ENCODE results near the gene TTC36. TPM values are rescaled to one million over a fixed set of nuclear protein-coding genes. Genes with fewer than 3 reads are reported as not detected.

The TTC36 gene
- total RNA-seq, 1 experiment from 2014 or later, result 1.6 TPM

DNA sequence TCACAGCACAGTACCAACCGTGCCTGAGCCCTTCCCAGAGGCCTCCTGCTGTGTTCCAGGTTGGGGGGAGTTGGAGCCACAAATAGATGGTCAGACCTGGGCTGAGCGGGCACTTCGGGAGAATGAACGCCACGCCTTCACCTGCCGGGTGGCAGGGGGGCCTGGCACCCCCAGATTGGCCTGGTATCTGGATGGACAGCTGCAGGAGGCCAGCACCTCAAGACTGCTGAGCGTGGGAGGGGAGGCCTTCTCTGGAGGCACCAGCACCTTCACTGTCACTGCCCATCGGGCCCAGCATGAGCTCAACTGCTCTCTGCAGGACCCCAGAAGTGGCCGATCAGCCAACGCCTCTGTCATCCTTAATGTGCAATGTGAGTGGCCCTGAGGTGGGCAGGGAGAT is 4.8 kb downstream of the TTC36 start:
- peaks cover 10% of the 10 kb centered on the region for H3K23me2 ChIP-seq (ENCODE audit: insufficient read length, low read depth, low read length, poor library complexity, severe bottlenecking)
- H2BK15ac ChIP-seq (ENCODE audit: low read depth, low read length), result no peak overlapping the region
- Mint-ChIP-seq H3K27me3 (ENCODE audit: low read depth) (peaks cover 5% of the 10 kb centered on the region; the same call in 1 of the 2 replicates), H3K36me3 (ENCODE audit: insufficient read depth in 1 of 3, low read depth in 3 of 3) (peaks cover 0 to 7% (median 5%) of the 10 kb centered on the region in 3 experiments; a peak in 3 of 7 replicates), H3K4me3 (peak overlapping the region; percentile 86 to 97), H3K27ac (no peak overlapping the region), H3K4me1 (peaks cover 33 to 34% of the 10 kb centered on the region in 2 experiments), H3K9me3 (no peaks in the 10 kb centered on the region)
- H4K20me1 ChIP-seq (ENCODE audit: control insufficient read depth, insufficient read depth, insufficient read length), result no peaks in the 10 kb centered on the region
- no peak overlapping the region for H2BK20ac ChIP-seq (ENCODE audit: low read depth, low read length, poor library complexity, severe bottlenecking)
- no peak overlapping the region for H3K56ac ChIP-seq (ENCODE audit: insufficient read length, low read depth, low read length)
- peak overlapping the region; percentile 93 for H3K4me2 ChIP-seq (ENCODE audit: insufficient read depth, insufficient read length, low read length)
- no peak overlapping the region for H3K4ac ChIP-seq (ENCODE audit: low read depth, low read length)
- no peak overlapping the region for H2AFZ ChIP-seq (ENCODE audit: low read length)
- H4K5ac ChIP-seq (ENCODE audit: insufficient read length, low read depth, low read length), result no peak overlapping the region
- no peak overlapping the region for H3T11ph ChIP-seq (ENCODE audit: low read length)
- DNase-seq, result no peak
- no peak overlapping the region for H3K23ac ChIP-seq (ENCODE audit: insufficient read length, low read depth, low read length)
- WGBS (ENCODE audit: extremely low coverage, insufficient read length, low lambda C conversion rate), result no CpG with 5 or more reads among the region's 10 CpGs
- no peaks in the 10 kb centered on the region; the same call in 1 of the 2 replicates for H3K4me1 ChIP-seq (ENCODE audit: insufficient read depth, low read length)
- TF ChIP-seq, protein P1, sequence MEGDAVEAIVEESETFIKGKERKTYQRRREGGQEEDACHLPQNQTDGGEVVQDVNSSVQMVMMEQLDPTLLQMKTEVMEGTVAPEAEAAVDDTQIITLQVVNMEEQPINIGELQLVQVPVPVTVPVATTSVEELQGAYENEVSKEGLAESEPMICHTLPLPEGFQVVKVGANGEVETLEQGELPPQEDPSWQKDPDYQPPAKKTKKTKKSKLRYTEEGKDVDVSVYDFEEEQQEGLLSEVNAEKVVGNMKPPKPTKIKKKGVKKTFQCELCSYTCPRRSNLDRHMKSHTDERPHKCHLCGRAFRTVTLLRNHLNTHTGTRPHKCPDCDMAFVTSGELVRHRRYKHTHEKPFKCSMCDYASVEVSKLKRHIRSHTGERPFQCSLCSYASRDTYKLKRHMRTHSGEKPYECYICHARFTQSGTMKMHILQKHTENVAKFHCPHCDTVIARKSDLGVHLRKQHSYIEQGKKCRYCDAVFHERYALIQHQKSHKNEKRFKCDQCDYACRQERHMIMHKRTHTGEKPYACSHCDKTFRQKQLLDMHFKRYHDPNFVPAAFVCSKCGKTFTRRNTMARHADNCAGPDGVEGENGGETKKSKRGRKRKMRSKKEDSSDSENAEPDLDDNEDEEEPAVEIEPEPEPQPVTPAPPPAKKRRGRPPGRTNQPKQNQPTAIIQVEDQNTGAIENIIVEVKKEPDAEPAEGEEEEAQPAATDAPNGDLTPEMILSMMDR (conservative IDR thresholded peaks at IDR 0.05), result no peak
- no peak overlapping the region for H2AK5ac ChIP-seq (ENCODE audit: insufficient read length, low read length)
- H2BK120ac ChIP-seq (ENCODE audit: low read depth, low read length, poor library complexity, severe bottlenecking), result no peak overlapping the region
- H4K8ac ChIP-seq (replicated peaks; ENCODE audit: insufficient read length, low read depth, low read length), result no peak overlapping the region
- H4K91ac ChIP-seq (ENCODE audit: insufficient read length, low read depth, low read length), result no peak overlapping the region
- H2BK5ac ChIP-seq (ENCODE audit: insufficient read length, low read length), result no peak overlapping the region
- no peak overlapping the region for H3K14ac ChIP-seq (ENCODE audit: insufficient read depth, low read length)
- H3K79me2 ChIP-seq (ENCODE audit: insufficient read depth, low read length), result no peaks in the 10 kb centered on the region
- H3K9me3 ChIP-seq (ENCODE audit: control insufficient read depth, low read depth, low read length), result no peaks in the 10 kb centered on the region
- H2BK12ac ChIP-seq (ENCODE audit: insufficient read length, low read depth, low read length), result no peak overlapping the region
- no peak overlapping the region for H3K9ac ChIP-seq (ENCODE audit: extremely low read depth, insufficient read length, low read length)
- no peaks in the 10 kb centered on the region for H3K27me3 ChIP-seq (ENCODE audit: insufficient read depth, low read length)
- no peak overlapping the region for H3K18ac ChIP-seq (ENCODE audit: insufficient read length, low read depth, low read length)
- H3K27ac ChIP-seq (ENCODE audit: insufficient read length, low read depth, low read length), result no peak overlapping the region
- H3K79me1 ChIP-seq (ENCODE audit: insufficient read depth, low read depth, low read length, poor library complexity, severe bottlenecking), result no peaks in the 10 kb centered on the region
